Adrenal gland (tissue), 12 donors: ENCODE measurements around the gene PRDM12. TPM values are rescaled to one million over a fixed set of nuclear protein-coding genes. Genes with fewer than 3 reads are reported as not detected.

ENCODE experiments used
- DNase-seq, 7 donors: peaks; one replicate each; pipeline ENCODE4 v3.0.0-alpha.2; 2019 to 2020
- H3K27ac ChIP-seq, 5 donors: fragments of 200-600 bp; sonication (generic) in 4 of 5; 1 replicate in 3 of 5; 2 replicates in 2 of 5; pipeline versions ENCODE4 v1.5.1 to v1.8.0; 2016 to 2020; ENCODE audit warnings: mild to moderate bottlenecking in 1 of 5
- H3K27me3 ChIP-seq: fragments of 200-600 bp; 2 replicates; pipeline ENCODE4 v1.8.0; 2021
- H3K36me3 ChIP-seq, 2 donors: fragments of 200-600 bp; replicated peaks in 1 of 2; 1 replicate in 1 of 2; 2 replicates in 1 of 2; pipeline versions ENCODE4 v1.5.1 to v1.8.0; 2018 to 2022
- H3K4me1 ChIP-seq, 2 donors: fragments of 200-600 bp; replicated peaks in 1 of 2; 1 replicate in 1 of 2; 2 replicates in 1 of 2; pipeline versions ENCODE4 v1.5.1 to v1.8.0; 2018 to 2021
- H3K4me3 ChIP-seq, 4 donors: fragments of 200-600 bp; sonication (generic) in 3 of 4; one replicate each; pipeline ENCODE4 v1.5.1; 2016 to 2018
- H3K9me3 ChIP-seq, 3 donors: fragments of 200-600 bp; sonication (generic) in 1 of 3; replicated peaks in 1 of 3; 1 replicate in 2 of 3; 2 replicates in 1 of 3; pipeline versions ENCODE4 v1.5.1 to v1.8.0; 2016 to 2021
- POLR2A ChIP-seq, 2 donors: fragments of 450-650 bp; IDR thresholded peaks; one replicate each; pipeline ENCODE4 v1.6.1; 2017; ENCODE audit warnings: antibody characterized with exemption in 2 of 2, mild to moderate bottlenecking in 2 of 2, moderate library complexity in 1 of 2
- WGBS, 4 donors: extraction: QIAGEN DNeasy Blood & Tissue Kit in 2 of 4; methylation state at CpG; one replicate each; pipeline versions ENCODE4 v1.1.5 to v1.1.7; 2013 to 2017; 5-methylcytosine and 5-hydroxymethylcytosine counted together
- intact Hi-C, 2 donors: fragments of 100-400 bp; cut with DNase I; formaldehyde crosslinking; loops; one replicate each; pipeline versions ENCODE4 v1.14.1 to v1.15.0; 2022 to 2023
- polyA plus RNA-seq, 3 donors: library from polyadenylated mRNA; stranded (reverse); fragments of 200-250 nt in 2 of 3; fragments of 350-450 nt in 1 of 3; fragmentation: Illumina TruSeq in 1 of 3; extraction: RNeasy Lipid Tissue Mini Kit (QIAGEN cat#74804) in 1 of 3; gene quantifications; one replicate each; pipeline ENCODE4 v1.2.3, GENCODE V29; 2013 to 2014
- total RNA-seq, 9 donors: library from RNA; depleted of rRNA in 4 of 9; stranded (reverse); fragments of >200 nt in 4 of 9; fragments of 120-200 nt in 1 of 9; fragmentation: NEBNext Ultra II Directional in 1 of 9; extraction: Animal tissue kit (Norgen Biotek cat#: 25700) in 1 of 9; gene quantifications; one replicate each; pipeline versions ENCODE4 v1.1.0 to v1.2.4, GENCODE V29; 2013 to 2023
- TF ChIP-seq, protein P1 (sequence below), 6 experiments: fragments of 450-650 bp in 4 of 6; fragments of 200-600 bp in 2 of 6; sonication (generic) in 1 of 6; IDR thresholded peaks; 1 replicate in 5 of 6; 2 replicates in 1 of 6; pipeline versions ENCODE4 v1.5.1 to v1.8.0; 2016 to 2021; ENCODE audit warnings: antibody characterized with exemption in 6 of 6, mild to moderate bottlenecking in 2 of 6, moderate library complexity in 1 of 6
- donor health status: healthy with polysubstance abuse.
- donor health status: Bipolar disorder and iron deficiency.
- donor health status: DM: yes; HTN: yes; CAD: no.
- donor health status: DM: no; HTN: no; CAD: no.
- donor health status: DM: no; HTN: no; CAD: no.
- donor health status: DM: yes; HTN: yes; CAD: no.

Gene PRDM12
- total and polyA plus RNA-seq, 12 donors = 0.07 to 0.14 (median 0.08) TPM; not detected in 9

DNA sequence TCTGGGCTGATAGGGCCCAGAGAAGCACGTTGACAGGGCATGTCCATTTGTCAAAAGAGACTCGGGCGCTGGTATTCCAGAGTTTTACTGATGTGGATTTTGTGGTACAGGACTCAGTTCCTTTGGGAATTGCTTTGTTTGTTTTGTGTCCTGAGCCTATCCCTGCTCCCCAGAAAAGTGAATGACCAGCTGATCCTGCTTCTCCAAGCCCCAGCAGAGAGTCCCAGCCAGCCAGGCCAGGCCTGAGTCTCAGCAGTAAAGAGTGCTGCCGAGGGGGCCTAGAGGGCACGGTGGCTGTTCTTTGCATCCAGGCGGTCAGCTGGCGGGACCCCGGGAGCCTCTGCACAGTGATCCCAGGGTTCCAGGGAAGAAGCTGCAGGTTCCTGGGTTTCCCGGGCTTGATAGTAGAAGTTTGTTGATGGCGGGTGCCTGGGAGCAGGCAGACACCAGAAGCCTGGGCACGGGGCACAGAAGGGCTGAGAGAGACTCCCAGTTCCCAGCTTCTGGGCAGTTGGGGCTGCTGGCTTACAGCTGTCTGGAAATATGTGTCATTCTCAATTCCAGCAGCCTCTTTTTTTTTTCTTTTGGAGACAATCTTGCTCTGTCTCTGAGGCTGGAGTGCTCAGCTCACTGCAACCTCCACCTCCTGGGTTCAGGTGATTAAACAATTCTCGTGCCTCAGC is 8.7 kb downstream of the PRDM12 start:
- H3K9me3 ChIP-seq = no peaks in the 10 kb centered on the region
- intact Hi-C loops = no loop called here
- TF ChIP-seq, protein P1, sequence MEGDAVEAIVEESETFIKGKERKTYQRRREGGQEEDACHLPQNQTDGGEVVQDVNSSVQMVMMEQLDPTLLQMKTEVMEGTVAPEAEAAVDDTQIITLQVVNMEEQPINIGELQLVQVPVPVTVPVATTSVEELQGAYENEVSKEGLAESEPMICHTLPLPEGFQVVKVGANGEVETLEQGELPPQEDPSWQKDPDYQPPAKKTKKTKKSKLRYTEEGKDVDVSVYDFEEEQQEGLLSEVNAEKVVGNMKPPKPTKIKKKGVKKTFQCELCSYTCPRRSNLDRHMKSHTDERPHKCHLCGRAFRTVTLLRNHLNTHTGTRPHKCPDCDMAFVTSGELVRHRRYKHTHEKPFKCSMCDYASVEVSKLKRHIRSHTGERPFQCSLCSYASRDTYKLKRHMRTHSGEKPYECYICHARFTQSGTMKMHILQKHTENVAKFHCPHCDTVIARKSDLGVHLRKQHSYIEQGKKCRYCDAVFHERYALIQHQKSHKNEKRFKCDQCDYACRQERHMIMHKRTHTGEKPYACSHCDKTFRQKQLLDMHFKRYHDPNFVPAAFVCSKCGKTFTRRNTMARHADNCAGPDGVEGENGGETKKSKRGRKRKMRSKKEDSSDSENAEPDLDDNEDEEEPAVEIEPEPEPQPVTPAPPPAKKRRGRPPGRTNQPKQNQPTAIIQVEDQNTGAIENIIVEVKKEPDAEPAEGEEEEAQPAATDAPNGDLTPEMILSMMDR (IDR thresholded peaks at IDR 0.05) = no peak
- no peak for TF ChIP-seq POLR2A (IDR thresholded peaks at IDR 0.05)
- H3K36me3 ChIP-seq = no peaks in the 10 kb centered on the region
- no peak overlapping the region for H3K4me3 ChIP-seq
- no peaks in the 10 kb centered on the region for H3K27me3 ChIP-seq
- 79 to 88% (median 83%) methylated on average over 10 to 12 of the region's 12 CpGs for WGBS, 4 donors
- DNase-seq = no peak
- no peak overlapping the region for H3K27ac ChIP-seq
- H3K4me1 ChIP-seq = no peaks in the 10 kb centered on the region

DNA sequence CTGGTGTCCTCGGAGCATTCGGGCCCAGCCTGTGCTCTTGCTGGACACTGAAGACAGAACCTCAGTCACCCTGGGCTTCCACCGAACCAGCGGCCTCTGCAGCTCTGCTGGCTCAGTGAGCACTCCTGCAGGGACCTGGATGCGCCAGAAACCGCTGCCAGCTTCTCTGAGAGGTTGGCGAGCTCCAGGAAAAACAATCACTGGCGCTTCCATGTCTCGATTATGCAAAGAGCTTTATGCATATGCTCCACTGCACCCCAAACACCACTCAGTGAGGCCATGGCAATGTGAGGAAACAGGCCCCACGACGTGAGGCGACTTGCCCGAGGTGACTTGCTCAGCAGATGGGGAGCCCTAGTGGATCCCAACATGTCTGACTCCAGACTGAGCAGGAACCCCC is 11.0 kb downstream of the PRDM12 start:
- intact Hi-C loops = no loop called here
- H3K4me3 ChIP-seq = no peak overlapping the region
- DNase-seq = no peak
- TF ChIP-seq POLR2A (IDR thresholded peaks at IDR 0.05) = no peak
- TF ChIP-seq, protein P1 (IDR thresholded peaks at IDR 0.05) = no peak
- 89 to 98% (median 91%) methylated on average over 12 to 13 of the region's 13 CpGs for WGBS, 4 donors
- no peak overlapping the region for H3K27ac ChIP-seq
- H3K36me3 ChIP-seq = no peaks in the 10 kb centered on the region
- H3K9me3 ChIP-seq = no peaks in the 10 kb centered on the region
- H3K4me1 ChIP-seq = no peaks in the 10 kb centered on the region
- H3K27me3 ChIP-seq = no peaks in the 10 kb centered on the region

DNA sequence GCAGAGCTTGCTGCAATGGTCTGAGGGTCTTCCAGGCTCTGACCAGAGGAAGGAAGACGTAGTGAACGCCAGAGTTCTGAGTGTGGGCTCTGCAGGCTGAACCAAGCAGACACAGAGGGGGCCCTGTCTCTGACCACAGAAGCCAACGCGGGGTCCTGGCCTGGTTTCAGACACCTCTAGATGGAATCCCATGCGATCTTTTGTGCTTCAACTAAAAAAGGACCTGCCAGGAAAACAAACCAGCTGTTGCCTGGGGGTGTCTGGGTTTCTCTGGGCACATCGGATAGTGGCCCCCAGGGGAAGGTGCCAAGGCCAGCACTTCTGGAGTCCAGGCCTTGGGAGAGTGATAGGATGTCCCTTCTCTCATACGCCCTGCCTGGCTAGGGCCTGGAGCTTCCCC is 12.9 kb downstream of the PRDM12 start:
- no peaks in the 10 kb centered on the region for H3K36me3 ChIP-seq
- H3K4me3 ChIP-seq = no peak overlapping the region
- H3K27me3 ChIP-seq = no peaks in the 10 kb centered on the region
- intact Hi-C loops = no loop called here
- no peak overlapping the region for H3K27ac ChIP-seq
- no peak for DNase-seq
- TF ChIP-seq, protein P1 (IDR thresholded peaks at IDR 0.05) = no peak
- TF ChIP-seq POLR2A (IDR thresholded peaks at IDR 0.05) = no peak
- WGBS, 4 donors = 76 to 86% (median 80%) methylated on average over 4 to 7 of the region's 7 CpGs
- no peaks in the 10 kb centered on the region for H3K9me3 ChIP-seq
- H3K4me1 ChIP-seq = peaks cover 7 to 11% of the 10 kb centered on the region in 2 donors

DNA sequence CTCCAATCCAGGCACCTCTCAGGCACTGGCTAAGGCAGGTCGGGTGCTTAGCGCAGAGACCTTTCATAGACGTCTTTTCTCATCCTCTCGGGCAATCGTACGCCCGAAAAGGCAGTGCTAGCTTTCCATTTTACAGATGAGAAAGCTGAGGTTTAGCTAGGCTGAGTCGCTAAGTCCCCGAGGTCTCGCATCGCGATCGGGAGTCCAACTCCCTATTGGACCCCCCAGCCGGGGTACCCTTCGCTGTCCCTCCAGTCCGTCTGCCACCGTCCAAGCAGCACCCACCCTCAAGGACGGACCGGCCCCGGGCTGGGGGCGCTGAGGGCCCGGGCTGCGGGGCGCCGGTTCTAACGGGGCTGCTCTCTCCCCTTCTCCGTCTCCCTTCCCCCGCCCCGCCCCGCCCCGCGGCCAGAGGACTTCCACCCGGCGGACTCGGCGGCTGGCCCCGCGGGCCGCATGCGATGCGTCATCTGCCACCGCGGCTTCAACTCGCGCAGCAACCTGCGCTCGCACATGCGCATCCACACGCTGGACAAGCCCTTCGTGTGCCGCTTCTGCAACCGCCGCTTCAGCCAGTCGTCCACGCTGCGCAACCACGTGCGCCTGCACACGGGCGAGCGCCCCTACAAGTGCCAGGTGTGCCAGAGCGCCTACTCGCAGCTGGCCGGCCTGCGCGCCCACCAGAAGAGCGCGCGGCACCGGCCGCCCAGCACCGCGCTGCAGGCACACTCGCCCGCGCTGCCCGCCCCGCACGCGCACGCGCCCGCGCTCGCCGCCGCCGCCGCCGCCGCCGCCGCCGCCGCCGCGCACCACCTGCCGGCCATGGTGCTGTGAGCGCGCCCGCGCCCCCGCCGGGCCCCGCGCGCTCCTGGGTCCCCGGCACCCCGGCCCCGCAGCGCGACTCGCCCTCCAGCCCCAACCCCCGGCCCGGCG is 16.7 kb downstream of the PRDM12 start:
- peak; percentile 86 to 91 (median 90) for DNase-seq
- peak overlapping the region in 2 of 4 donors; percentile 20 to 54 for H3K4me3 ChIP-seq
- H3K36me3 ChIP-seq = no peaks in the 10 kb centered on the region
- 2 to 23% (median 5%) methylated on average over 9 to 97 of the region's 116 CpGs for WGBS, 4 donors
- no peaks in the 10 kb centered on the region for H3K27me3 ChIP-seq
- H3K4me1 ChIP-seq = peaks cover 8 to 13% of the 10 kb centered on the region in 2 donors
- intact Hi-C loops = no loop called here
- no peaks in the 10 kb centered on the region for H3K9me3 ChIP-seq
- peak overlapping the region in 1 of 5 donors; percentile 63 for H3K27ac ChIP-seq
- no peak for TF ChIP-seq POLR2A (IDR thresholded peaks at IDR 0.05)
- TF ChIP-seq, protein P1 (IDR thresholded peaks at IDR 0.05) = no peak
